Activated CD8-positive, alpha-beta T cell treated with anti-CD3 and anti-CD28 coated beads, Interleukin-2, amount 10 ng/mL, durations not matched to agents 7 days and 5 days (primary cell): Measurements from ENCODE around the gene TSHZ3. TPM values are rescaled to one million over a fixed set of nuclear protein-coding genes. Genes with fewer than 3 reads are reported as not detected.

Experiments
- ATAC-seq: fragments of 150-1000 bp; cut with Tn5 transposase; one replicate; pipeline ENCODE4 v1.10.0; 2021; ENCODE audit warnings: moderate library complexity
- CTCF ChIA-PET: fragments of 350-600 bp; sonication (Branson Sonifier 250); formaldehyde crosslinking; loops from one replicate; lab custom pipeline; 2021; ENCODE audit warnings: antibody characterized with exemption; lab: Charles Lee
- POLR2A ChIA-PET: fragments of 350-600 bp; sonication (Branson Sonifier 250); formaldehyde crosslinking; loops from one replicate; lab custom pipeline; 2021; ENCODE audit warnings: antibody characterized with exemption; lab: Charles Lee
- DNase-seq: peaks from one replicate; pipeline ENCODE4 v3.0.0-alpha.2; 2020
- H3K27ac Mint-ChIP-seq: one replicate; pipeline ENCODE4 v1.8.0; 2021; ENCODE audit warnings: mild to moderate bottlenecking, mixed read lengths
- H3K27me3 Mint-ChIP-seq: one replicate; pipeline ENCODE4 v1.8.0; 2021; ENCODE audit warnings: low read depth, mixed read lengths
- H3K36me3 Mint-ChIP-seq: one replicate; pipeline ENCODE4 v1.8.0; 2021; ENCODE audit warnings: low read depth, mixed read lengths
- H3K4me1 Mint-ChIP-seq: one replicate; pipeline ENCODE4 v1.8.0; 2021; ENCODE audit warnings: low read depth, mixed read lengths
- H3K4me3 Mint-ChIP-seq: one replicate; pipeline ENCODE4 v1.8.0; 2021; ENCODE audit warnings: mild to moderate bottlenecking, mixed read lengths
- H3K9me3 Mint-ChIP-seq: one replicate; pipeline ENCODE4 v1.8.0; 2022; ENCODE audit warnings: mixed read lengths; ENCODE audit not compliant: insufficient read depth
- total RNA-seq, 2 experiments: library from RNA; stranded (reverse); gene quantifications; one replicate each; pipeline ENCODE4 v1.2.3, GENCODE V29; 2021

TSHZ3 gene
- total RNA-seq, 2 experiments from 2014 or later, result 0.57 to 0.82 TPM

DNA sequence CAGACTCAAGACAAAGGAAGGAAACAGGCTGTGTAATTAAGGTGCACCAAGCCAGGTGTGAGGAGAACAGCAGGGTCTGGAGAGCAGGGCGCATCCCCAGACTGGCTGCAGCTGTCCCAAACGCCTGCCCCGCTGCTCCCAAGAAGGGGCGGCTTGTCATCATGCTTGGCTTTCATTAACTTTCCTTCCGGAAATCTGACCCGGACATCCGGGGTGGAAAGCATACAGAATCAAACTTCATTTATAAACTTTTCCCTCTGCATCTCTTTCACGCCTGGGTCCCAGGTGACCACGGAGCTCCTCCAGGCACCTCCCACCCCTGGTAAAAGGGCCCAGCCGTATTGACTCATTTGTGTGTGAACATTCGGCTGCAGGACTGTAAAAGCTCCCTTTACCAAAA is 31.7 kb downstream of the TSHZ3 start:
- H3K4me3 Mint-ChIP-seq, result no peak overlapping the region
- POLR2A ChIA-PET, result no interaction called here
- H3K27ac Mint-ChIP-seq, result no peak overlapping the region
- no peaks in the 10 kb centered on the region for H3K36me3 Mint-ChIP-seq
- ATAC-seq (no peak), DNase-seq (no peak)
- H3K27me3 Mint-ChIP-seq, result no peaks in the 10 kb centered on the region
- no peaks in the 10 kb centered on the region for H3K9me3 Mint-ChIP-seq
- H3K4me1 Mint-ChIP-seq, result no peaks in the 10 kb centered on the region
- CTCF ChIA-PET, result no interaction called here

DNA sequence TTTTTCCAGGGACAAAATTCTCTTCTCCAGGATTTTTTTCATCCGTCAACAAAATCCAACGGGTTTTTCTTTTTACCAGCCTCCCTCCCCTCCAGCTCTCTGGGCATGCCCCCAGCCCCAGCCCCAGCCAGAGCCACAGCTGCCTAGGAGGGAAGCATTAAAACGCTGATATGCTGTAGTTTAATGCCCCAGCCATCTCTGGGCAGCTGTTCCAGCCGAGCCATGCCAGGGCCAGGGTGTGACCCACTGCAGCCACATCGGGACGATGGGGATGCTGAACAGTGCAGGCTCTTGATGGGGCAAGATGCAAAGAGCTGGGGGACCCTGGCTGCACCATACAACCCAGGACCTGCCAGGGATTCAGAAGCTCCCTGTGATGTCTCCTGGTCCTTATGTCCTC is 32.1 kb downstream of the TSHZ3 start:
- no peak for ATAC-seq
- Mint-ChIP-seq H3K4me1 (no peaks in the 10 kb centered on the region), H3K27ac (no peak overlapping the region), H3K27me3 (no peaks in the 10 kb centered on the region), H3K9me3 (no peaks in the 10 kb centered on the region), H3K36me3 (no peaks in the 10 kb centered on the region), H3K4me3 (no peak overlapping the region)
- ChIA-PET CTCF (no interaction called here), POLR2A (no interaction called here)
- DNase-seq, result no peak

DNA sequence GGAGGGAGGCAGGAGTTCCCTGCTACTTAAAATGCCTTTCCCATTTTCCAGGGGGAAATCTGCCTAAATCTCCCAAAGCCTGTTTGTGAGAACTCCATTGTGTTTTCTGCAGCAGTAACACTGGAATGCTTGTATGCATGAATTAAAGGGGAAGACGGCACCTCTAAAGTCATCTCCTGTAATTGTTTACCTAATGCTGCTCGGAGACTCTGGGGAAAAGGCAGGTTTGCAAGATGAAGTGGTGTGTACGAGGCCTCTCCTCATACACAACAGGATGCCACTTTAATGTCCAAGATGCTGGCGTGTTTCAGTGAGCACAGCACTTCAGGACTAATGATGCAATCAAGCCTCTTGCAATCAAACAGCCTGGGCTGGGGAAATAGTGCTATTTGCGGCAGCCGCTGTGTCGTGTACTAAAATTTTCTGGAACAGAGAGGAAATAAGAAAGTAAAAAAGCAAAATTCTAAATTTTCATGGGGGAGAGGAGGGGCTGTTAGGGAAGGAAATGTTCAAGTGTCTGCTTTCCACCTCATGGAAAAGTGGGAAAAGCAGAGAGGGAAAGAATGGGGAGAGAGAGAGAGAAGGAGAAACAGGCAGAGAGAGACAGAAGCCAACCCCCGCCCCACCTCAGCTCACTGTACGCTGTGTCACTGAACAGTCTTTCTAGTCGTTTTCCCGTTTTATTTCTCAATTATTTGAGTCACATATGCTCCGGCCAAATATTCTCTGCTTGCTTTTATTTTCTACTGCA is 32.9 kb downstream of the TSHZ3 start:
- Mint-ChIP-seq H3K4me3 (no peak overlapping the region), H3K27ac (no peak overlapping the region), H3K4me1 (no peaks in the 10 kb centered on the region), H3K27me3 (no peaks in the 10 kb centered on the region), H3K9me3 (no peaks in the 10 kb centered on the region), H3K36me3 (no peaks in the 10 kb centered on the region)
- no peak for ATAC-seq
- CTCF ChIA-PET, result no interaction called here
- no peak for DNase-seq
- POLR2A ChIA-PET, result no interaction called here

DNA sequence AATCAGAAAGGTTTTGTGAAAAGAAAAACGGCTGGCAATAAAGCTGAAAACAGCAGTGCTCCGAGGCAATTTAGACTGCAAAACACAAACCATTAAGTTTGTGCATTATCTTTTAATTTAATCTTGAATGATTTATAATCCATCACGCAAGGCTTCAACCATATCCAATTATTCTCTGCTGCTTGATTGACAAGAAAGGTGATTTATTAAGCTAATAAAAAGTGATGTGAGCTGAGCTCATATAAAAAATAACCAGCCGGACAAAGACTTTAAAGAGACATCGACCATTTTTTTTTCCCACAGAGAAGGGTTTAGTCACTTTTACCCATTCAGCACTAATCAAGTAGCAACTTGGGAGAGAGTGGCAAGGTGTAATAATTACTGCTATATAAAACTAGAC is 33.6 kb downstream of the TSHZ3 start:
- DNase-seq, result no peak
- Mint-ChIP-seq H3K9me3 (no peaks in the 10 kb centered on the region), H3K27ac (no peak overlapping the region), H3K36me3 (no peaks in the 10 kb centered on the region), H3K27me3 (no peaks in the 10 kb centered on the region), H3K4me3 (no peak overlapping the region), H3K4me1 (no peaks in the 10 kb centered on the region)
- ChIA-PET CTCF (no interaction called here), POLR2A (no interaction called here)
- ATAC-seq, result no peak

DNA sequence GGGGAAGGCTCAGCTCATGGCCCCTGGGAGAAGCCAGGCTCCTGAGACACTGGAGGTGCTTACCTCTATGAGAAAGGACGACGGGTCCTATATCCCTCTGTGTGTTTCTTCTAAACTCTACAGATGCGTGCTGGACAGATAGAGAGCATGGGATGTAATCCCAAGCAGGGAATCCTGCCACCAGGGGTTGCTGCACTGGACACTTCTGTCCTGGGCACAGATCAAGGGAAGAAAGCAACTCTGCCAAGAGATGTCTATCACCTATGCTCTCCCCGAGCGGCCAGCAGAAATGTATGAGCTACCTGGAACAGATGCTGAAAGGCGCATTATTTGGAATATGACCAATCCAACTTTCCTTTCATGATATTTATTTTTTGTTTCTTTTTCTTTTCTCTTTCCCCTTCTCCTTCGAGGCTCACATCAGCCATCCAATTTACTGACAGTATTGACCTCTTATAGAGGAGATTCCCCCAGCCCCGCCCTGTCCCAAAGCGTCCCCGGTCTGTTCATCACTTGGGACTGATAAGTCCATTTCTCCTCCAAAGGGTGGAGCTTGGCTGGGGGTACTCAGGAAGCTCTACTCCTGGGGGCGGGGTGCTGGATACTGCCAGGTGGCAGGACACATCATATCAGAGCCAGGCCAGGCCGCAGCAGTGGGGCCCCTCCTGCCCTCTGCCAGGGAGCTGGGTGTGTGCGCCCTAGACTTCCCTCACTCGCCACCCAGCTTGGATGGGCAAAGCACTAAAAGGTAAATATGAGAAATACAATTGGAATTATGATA is 34.2 kb downstream of the TSHZ3 start:
- H3K27me3 Mint-ChIP-seq, result no peaks in the 10 kb centered on the region

DNA sequence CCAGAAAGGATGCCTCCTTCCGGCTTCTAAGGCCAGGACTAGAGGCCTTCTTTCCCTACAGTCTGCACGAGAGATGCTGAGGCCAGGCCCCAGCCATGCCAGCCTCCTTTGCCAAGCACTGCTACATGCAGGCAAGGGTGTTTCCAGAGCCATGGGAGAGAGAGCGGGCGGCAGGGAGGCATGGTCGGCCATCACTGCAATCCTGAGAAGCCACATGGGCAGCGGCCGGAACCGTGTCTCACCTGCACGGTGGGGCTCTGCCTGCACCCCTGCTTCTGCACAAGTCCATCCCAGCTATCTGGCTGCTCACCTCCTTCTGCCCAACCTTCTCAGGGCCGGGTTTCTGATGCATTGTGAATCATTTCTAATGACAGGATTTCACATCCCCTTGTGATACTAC is 35.1 kb downstream of the TSHZ3 start:
- H3K4me3 Mint-ChIP-seq, result no peak overlapping the region
- H3K27ac Mint-ChIP-seq, result no peak overlapping the region
- CTCF ChIA-PET, result no interaction called here
- no peaks in the 10 kb centered on the region for H3K36me3 Mint-ChIP-seq
- ATAC-seq (no peak), DNase-seq (no peak)
- no peaks in the 10 kb centered on the region for H3K4me1 Mint-ChIP-seq
- no peaks in the 10 kb centered on the region for H3K9me3 Mint-ChIP-seq
- no peaks in the 10 kb centered on the region for H3K27me3 Mint-ChIP-seq
- POLR2A ChIA-PET, result no interaction called here

More for the DNA sequence above, 34.2 kb downstream of the TSHZ3 start:
- Mint-ChIP-seq H3K4me1 (no peaks in the 10 kb centered on the region), H3K9me3 (no peaks in the 10 kb centered on the region), H3K36me3 (no peaks in the 10 kb centered on the region), H3K4me3 (no peak overlapping the region), H3K27ac (no peak overlapping the region)
- CTCF ChIA-PET, result no interaction called here
- DNase-seq, result no peak
- no peak for ATAC-seq
- POLR2A ChIA-PET, result no interaction called here

DNA sequence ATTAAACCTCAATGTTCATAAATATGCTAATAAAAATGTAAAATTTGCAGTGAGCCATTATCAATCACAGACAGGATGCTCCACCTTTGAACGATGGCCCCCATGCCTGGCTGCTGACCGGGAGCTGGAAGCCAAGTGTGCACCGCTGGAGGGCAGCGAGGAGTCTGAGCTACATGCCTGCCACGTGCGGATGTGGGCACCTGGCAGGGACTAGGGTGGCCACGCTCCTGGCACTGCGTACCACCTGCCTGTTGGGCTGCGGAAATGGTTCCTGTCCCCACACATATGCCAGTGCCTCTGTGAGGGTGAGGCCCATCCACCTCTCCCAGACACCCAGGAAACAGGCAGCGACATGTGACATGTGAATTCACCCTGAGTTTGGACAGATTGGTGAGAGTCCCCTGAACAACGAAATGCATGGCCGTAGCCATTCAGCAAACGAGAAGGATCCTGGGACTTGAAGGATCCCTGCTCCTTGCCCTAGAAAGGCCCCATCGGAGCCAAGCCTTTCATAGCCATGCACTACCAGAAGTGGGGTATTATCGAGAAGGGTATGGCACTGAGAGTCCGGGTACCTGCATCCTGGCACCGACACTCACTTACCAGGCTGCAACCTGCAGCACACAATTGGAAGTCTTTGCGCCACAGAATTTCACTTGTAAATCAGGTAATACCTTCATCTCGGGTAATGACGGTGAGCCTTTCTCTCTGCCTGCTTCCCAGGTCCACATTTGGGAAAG is 35.8 kb downstream of the TSHZ3 start:
- Mint-ChIP-seq H3K9me3 (no peaks in the 10 kb centered on the region), H3K4me1 (no peaks in the 10 kb centered on the region)

DNA sequence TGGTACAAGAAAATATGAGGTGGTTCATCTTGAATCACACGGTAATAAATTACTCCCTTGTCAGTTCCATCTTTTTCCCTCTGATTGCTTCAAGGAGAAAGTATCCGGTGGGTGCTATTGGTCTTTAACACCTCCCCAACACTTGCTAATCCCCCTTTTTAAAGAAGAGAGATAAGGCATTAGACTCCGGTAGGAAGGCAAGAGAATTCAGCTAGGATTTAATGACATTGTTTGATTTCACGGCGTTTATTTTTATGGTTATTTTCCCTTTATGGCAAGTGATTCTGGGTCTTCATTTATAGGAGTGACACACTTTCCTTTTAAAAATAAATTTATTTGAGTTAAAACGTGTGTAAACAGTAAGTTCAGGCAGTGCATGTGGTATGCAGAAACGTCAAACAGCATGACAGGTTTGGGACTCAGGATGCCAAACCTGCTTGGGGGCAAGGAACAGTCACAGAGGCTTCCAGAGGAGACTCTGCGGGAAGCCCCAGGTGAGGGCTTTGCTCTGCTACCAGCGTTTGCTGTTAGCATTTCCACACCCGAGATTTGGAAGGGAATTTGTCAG is 36.5 kb downstream of the TSHZ3 start:
- no peaks in the 10 kb centered on the region for H3K4me1 Mint-ChIP-seq
- ATAC-seq (no peak), DNase-seq (no peak)
- H3K4me3 Mint-ChIP-seq, result no peak overlapping the region
- ChIA-PET CTCF (no interaction called here), POLR2A (no interaction called here)
- no peak overlapping the region for H3K27ac Mint-ChIP-seq
- no peaks in the 10 kb centered on the region for H3K36me3 Mint-ChIP-seq
- no peaks in the 10 kb centered on the region for H3K9me3 Mint-ChIP-seq
- no peaks in the 10 kb centered on the region for H3K27me3 Mint-ChIP-seq

More for the DNA sequence above, 35.8 kb downstream of the TSHZ3 start:
- Mint-ChIP-seq H3K36me3 (no peaks in the 10 kb centered on the region), H3K27me3 (no peaks in the 10 kb centered on the region), H3K4me3 (no peak overlapping the region), H3K27ac (no peak overlapping the region)
- CTCF ChIA-PET, result no interaction called here
- ATAC-seq (no peak), DNase-seq (no peak)
- POLR2A ChIA-PET, result no interaction called here

DNA sequence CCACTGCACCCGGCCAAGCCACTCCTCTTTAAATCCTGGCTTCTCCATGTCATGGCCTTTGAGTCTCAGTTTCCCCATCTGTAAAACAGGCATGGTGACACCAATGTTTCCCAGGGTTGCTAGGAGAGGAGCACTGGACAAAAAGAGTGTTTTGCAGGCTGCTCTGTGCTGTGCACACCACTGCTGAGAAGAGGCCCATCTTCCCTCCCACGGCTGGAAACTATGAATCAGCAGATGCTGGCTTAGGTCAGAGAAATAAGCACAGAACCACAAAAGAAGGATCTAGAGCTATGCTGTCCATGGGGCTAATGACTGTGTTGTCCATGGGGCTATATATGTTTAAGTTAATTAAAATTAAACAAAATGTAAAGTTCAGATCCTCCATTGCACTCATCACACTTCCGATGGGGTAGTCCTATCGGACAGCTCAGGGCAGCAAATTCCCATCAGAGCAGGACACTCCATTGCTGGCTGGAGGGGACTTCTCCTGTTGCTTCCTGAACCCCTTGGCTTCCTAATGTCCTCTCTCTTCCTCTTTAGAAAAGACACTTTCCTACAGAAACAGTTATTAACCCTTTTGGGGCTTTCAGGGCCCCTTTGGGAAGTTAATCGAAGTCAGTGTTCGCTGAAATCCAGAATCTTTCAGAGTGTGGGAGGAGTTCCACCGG is 37.1 kb downstream of the TSHZ3 start:
- CTCF ChIA-PET, result no interaction called here
- POLR2A ChIA-PET, result no interaction called here
- Mint-ChIP-seq H3K4me1 (no peaks in the 10 kb centered on the region), H3K4me3 (no peak overlapping the region), H3K9me3 (no peaks in the 10 kb centered on the region), H3K36me3 (no peaks in the 10 kb centered on the region), H3K27me3 (no peaks in the 10 kb centered on the region), H3K27ac (no peak overlapping the region)
- no peak for ATAC-seq
- DNase-seq, result no peak

DNA sequence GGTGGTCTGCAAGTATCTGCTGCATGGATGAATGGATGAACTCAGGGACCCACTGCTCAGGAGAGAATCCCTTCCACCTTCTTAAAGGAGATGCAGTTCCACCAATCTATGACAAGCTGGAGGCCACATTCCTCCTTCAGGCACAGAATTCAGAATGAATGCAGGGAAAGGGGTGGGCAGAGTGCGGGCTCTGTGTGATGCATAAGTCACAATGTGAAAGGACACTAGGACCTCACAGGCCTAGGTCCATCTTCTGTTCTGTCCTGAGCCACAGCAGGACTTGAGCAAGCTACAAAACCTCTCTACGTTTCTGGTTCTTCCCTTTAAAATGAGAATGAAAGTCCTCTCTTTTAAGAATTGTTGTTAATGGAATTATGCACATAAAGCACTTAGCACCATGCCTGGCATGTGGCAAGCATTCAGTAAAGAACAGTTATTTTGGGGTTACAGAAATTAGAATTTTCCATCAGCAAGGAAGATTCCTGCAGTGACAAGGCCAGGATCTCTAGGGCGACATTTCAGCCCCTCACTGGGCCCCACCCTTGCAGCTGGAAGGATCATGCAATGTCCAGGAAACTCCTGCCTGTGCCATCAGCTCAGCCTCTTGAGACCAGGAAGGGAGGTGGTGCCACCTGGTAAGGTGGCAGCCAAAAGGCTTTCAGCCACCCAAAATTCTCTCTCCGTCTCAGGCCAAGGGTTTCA is 38.7 kb downstream of the TSHZ3 start:
- DNase-seq, result no peak
- CTCF ChIA-PET, result no interaction called here
- Mint-ChIP-seq H3K27ac (no peak overlapping the region), H3K4me1 (no peaks in the 10 kb centered on the region), H3K4me3 (no peak overlapping the region), H3K36me3 (no peaks in the 10 kb centered on the region), H3K9me3 (no peaks in the 10 kb centered on the region), H3K27me3 (no peaks in the 10 kb centered on the region)
- ATAC-seq, result no peak
- POLR2A ChIA-PET, result no interaction called here

DNA sequence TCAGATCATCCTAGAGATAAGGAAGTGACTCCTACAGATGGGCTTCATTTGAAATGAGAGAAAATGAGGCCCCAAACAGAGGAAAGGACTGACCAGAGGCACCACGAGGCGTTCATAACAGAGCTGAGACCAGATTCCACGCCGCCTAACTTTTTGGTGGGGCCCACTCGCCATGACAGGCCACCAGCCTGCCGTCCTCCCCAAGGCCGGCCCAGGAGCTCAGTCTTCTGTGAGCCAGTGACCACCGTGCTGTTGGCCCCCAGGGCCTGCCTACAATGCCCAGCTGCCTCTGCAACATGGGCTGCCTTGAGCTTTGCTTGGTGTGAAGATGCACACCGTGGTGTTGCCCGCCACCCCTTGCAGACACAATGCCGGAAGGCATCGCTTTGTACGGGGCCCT is 40.5 kb downstream of the TSHZ3 start:
- DNase-seq (no peak), ATAC-seq (no peak)
- Mint-ChIP-seq H3K27ac (no peak overlapping the region), H3K36me3 (no peaks in the 10 kb centered on the region), H3K4me1 (no peaks in the 10 kb centered on the region), H3K27me3 (peaks cover 3% of the 10 kb centered on the region), H3K9me3 (no peaks in the 10 kb centered on the region), H3K4me3 (no peak overlapping the region)
- CTCF ChIA-PET, result no interaction called here
- POLR2A ChIA-PET, result no interaction called here
